RKO (cell line): ENCODE measurements around the gene ANGEL2.
"Not testable (repeated sequence)": the region's sequence is repeated elsewhere in the genome, so short reads cannot be mapped to it uniquely, and the experiment has no call there.

Experiments
- DNase-seq: peaks from one replicate; pipeline ENCODE4 v3.0.0-alpha.2; 2016; ENCODE audit warnings: low spot score

The ANGEL2 gene

DNA sequence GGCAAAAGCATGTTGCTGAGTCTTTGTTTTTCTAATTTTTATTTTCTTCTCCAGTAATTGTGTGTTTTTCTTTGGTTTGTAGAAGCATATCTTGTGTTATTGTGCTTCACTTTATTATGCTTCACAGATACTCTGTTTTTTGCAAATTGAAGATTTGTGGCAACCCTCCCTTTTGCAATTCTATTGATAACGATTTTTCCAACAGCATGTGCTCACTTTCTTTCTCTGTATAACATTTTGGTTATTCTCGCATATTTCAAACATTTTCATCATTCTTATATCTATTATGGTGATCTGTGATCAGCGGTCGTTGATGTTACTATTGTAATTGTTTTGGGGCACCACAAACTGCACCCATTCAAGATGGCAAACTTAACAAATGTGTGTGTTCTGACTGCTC is 3.8 kb upstream of the ANGEL2 start:
- DNase-seq: no peak

DNA sequence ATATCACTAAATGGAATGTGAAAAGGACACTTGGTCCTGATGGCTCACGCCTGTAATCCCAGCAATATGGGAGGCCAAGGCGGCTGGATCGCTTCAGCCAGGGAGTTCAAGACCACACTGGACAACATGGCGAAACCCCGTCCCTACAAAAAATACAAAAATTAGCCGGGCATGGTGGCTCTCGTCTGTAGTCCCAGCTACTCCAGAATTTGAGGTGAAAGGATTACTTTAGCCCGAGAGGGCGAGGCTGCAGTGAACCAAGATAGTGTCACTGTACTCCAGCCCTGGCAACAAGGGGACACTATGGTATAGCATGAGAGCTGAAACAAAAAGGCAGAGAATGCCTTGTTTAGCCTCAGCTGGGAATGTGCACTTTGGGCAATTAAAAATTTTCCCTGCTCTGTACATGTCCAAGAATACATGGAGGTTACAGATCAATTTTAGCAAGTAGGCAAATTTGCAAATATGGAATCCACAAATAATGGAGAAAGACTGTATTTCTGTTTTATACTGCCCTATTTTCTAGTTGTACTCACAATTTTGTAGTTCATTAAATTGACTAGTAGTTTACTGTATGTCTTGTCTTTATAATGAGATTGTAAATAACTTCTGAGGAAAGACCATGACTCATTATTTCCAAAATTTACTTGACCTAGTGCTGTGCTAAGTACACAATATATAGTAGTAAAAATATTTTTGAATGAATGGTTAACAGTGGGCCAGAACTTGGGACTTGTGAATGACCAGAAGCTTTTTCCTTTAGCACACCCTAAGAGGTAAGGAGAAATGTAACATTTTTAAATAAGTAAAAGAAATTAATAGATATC is 2.0 kb upstream of the ANGEL2 start:
- no peak for DNase-seq

DNA sequence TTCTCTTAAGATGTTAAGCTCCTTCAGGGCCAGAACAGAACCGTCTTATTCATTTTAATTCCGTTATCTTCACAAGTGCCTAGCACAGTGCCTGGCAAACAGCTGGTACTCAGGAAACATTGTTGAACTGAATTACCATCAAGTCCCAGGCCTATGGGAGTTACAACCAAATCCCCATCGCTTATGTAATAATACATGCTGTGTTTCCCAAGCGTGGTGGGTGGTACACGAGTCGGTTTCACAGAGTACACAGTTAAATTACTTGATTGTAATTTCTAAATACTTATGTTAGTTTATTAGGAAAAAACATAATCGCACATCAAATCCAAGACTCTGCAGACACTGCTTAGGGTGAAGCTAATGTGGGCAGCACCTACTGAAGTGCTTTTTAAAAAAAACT is 1.0 kb downstream of the ANGEL2 start:
- DNase-seq: peak; percentile 49

DNA sequence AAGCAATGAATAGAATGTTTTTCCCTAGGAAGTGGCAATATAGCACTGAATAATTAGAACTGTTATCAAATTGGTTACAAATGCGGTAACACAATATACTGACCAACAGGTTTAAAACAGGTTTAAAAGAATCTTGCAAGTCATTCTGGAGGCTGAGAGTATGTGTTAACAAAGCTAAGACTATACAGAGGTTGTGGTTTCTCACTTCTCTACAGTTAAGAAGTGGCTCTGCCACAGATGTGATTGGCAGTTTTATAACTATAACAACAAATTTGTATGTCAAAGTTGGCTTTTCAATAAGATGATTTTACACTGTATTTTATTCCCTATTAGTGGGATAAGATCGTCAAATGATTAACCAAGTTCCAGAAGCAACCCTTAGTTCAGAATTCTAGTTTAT is 7.1 kb downstream of the ANGEL2 start:
- no peak for DNase-seq

DNA sequence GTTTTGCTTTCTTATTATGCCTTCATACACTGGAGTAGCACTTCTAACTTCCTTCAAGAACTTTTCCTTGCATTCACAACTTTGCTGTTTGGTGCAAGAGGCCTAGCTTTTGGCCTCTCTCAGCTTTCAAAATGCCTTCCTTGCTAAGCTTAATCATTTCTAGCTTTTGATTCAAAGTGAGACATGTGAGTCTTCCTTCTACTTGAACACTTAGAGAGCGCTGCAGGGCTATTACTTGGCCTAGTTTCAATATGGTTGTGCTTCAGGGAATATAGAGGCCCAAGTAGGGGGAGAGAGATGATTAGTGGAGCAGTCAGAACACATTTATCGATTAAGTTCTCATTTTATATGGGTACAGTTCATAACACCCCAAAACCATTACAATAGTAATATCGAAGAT is 12.4 kb downstream of the ANGEL2 start:
- no peak for DNase-seq

DNA sequence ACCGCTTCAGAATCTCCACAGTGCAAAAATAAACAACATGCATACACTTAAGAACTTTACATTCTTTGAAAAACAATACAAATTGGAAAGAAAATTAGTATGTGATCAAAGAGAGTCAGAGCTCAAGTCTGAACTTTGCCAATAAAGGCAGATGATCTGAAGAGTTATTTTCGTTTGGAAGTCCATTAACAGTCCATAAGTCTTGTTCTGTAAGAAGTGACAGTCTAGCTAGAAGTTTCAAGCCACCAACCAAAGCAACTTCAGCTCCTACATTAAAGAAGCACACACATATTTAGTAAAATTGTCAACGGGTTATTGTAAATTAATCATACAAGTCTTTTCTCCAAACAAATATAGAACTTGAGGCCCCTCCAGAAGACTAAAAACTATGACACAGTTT is 20.7 kb downstream of the ANGEL2 start:
- DNase-seq: no peak

DNA sequence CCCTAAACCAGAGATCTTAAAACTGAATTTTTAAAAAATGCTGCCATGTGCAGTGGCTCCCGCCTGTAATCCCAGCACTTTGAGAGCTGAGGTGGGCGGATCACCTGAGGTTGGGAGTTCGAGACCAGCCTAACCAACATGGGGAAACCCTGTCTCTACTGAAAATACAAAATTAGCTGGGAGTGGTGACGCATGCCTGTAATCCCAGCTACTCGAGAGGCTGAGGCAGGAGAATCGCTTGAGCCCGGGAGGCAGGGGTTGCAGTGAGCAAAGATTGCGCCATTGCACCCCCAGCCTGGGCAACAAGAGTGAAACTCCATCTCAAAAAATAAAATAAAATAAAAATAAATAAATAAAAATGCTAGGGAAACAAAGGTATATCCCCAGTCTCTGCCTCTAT is 21.7 kb downstream of the ANGEL2 start:
- DNase-seq: not testable (repeated sequence)

DNA sequence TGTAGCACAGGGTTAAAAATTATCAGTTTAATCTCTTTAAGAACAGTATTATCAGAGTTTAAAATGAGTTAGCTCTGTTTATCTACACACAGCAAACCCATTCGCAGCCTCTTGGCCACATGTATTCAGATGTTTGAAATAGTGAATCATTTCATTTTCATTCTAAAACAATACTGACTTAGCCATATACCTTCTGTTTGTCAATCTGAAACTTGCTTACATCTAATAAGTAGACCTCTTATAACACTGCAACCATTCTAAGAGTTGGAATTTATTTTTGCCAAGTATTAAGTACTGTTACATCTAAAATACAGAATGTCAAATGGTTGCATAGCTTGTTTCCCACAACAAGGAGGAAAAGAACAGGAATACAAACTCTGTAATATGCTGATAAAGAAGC is 25.4 kb downstream of the ANGEL2 start:
- DNase-seq: no peak

DNA sequence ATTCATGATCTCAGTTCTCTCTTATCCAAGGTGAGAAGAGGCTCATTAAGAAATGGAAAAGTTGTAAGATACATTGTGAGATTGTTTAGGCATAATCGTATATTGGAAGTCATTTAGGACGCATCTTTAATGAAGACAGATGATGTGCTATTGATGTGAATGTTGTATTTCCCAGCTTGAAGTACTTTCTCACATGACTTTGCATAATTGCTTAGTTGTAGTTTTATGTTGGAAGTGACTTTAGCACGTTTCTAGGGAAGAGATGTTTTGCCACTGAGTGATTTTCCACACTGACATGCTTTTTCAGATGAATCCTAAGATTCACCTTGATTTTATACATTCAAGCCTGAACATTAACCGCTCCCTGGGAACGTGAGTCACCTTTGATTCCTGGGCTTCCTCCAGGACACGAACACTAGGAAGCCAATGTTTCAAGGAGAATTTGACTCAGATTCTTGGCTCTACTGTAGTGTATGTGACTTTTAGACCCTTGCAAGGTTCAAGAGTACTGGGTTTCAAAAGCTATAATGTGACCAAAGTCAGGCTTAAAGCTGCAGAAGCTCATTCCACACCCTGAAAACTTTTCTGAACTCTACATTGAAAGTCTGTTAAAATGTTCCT is 27.9 kb downstream of the ANGEL2 start:
- no peak for DNase-seq

DNA sequence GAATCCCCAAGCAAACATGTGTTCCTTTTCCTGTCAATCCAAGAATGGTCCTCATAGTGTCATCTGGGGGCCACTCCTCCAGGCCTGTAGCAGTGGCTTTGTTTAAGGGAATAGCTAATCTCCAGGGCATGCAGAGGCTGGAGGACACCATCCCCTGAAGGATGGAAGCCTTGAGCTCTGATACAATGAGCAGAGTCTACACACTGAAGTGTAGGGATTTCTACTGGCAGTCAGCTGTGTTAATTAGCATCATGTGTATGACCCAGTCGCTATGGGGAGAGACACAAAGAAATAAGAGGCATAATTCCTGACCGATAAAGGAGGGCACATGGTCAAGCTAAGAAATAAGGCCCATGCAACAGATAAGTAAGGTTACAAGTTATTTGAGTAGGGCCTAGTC is 29.1 kb downstream of the ANGEL2 start:
- no peak for DNase-seq

DNA sequence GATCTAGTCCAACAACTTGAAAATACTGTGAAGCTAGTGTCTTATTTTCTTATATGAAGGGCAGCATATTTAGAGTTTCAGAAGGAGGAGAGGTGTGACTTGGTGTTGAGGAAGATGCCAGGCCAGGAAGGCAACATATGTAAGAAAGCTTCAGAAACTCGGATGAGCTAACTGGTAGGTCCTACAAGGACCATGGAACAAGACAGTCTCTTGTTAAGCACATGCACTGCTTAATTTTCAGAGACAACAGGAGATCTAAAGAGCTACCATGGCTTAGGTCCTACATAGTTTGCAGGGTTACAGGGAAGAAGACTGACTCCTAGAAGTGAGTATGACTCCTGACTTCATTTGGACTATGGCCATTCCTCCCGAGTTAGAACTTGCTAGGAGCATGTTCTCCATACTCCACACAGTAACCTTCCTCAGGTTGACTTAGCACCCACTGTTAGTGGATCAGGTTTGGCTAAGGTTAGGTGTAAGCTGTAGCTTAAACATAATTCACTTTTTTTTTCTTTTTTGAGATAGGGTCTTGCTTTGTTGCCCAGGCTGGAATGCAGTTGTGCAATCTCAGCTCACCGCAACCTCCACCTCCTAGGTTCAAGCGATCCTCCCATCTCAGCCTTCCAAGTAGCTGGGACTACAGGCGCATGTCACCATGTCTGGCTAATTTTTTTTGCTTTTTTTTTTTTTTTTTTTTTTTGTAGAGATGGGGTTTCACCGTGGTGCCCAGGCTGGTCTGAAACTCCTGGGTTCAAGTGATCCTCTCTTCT is 31.0 kb downstream of the ANGEL2 start:
- DNase-seq: no peak

DNA sequence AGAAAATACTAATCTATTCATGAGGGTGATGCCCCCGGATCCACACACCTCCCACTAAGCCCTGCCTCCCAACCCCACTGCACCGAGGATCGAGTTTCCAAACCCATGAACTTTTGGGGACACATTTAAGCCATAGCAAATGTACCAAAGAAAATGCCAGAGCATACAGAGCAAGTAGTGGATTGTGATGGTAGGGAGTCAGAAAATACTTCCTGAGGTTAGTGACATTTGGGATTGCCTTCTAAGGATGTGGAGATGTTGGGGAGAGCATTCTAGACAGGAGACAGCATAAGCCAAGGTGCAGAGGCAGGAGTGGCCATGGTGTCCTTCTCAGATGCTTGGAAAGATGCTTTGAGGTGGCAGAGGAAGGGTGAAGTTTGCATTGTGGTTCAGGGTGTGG is 32.2 kb downstream of the ANGEL2 start:
- DNase-seq: no peak

DNA sequence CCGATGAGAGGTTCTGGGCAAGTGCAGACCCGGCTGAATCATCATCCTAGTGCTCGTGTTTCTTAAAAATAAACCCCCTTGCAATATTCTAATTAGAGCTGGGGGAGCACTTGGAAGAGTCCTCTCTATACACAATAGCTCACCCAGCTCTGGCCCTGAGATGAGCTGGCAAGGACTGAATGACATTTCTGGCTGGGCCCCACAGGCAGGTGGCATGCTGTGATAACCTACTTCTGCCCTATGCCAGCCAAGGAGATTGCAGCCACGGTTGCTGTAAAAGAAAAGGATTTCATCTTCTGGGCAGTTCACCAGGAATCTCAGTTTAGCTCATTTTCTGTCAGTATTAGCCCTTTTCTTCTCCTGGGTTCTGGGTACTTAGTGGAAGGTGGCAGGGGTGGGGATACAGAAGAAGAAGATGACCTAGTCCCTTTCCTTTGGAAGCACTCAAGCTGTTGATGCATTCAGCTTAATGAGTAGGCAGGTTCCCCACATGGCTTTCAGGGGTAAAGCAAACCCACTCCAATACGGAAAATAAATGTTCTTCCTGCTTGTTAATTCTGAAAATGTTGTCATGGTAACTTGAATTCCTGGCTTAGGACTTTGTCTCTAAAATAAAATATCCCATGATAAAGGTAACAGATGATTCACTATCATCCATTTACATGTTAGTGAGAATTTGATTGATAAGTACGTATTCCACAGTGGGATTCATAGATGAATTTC is 33.1 kb downstream of the ANGEL2 start:
- no peak for DNase-seq

DNA sequence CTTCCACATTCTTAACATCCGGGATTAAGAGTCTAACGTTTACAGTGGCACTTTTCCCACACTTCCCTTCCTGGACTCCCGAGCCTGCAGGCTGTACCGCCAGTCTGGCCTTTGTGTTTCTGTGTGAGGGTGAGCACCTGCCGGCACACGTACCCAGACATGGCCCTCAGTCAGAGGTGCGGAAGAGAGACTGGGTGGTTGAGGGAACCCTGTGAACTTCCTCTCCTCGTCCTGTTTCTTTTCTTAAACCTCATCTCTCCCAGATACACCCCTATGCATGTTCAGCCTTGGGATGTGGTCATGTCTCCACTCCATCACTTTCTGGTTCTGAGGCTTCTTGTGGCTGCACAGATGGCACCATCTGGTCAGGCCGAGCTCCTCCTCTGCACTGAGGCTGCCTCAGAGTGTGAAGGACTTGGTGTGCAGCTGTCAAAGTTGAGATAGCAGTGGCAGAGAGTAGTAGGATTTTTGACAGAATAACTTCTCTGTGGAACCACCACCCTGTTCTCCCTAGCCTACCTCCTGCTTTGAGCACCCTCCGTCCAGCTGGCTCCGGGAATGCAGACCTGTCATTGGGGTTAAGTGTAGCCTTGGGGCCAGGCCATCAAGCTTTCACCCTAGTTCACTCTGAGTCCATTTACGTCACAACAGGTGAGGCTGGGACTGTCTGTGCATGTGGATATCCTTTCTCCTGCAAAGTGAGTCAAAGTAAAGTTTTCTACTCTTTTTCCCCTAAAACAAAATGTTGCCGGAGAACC is 33.9 kb downstream of the ANGEL2 start:
- no peak for DNase-seq

DNA sequence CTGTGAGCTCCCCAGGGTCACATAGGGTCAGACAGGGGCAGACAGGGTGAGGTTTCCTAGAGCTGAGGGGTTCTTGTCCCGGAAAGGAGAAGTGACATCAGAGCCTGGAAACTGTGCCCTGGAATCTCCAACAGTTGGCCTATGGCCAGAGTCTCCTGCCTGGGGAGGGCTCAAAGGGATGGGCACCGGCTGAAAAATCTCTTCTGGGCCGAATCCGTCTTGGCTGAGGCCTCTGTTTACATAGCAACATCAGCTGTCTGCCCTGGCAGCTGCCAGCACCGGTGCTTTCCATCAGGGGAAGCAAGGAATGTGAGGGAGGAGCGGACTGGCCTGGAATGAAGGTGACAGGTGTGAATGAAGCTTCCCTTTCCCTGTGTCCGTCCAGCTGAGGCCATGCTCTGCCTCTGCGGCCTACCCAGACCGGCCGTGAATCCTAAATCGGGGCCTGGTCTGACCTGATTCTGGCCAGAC is 34.6 kb downstream of the ANGEL2 start:
- DNase-seq: no peak

DNA sequence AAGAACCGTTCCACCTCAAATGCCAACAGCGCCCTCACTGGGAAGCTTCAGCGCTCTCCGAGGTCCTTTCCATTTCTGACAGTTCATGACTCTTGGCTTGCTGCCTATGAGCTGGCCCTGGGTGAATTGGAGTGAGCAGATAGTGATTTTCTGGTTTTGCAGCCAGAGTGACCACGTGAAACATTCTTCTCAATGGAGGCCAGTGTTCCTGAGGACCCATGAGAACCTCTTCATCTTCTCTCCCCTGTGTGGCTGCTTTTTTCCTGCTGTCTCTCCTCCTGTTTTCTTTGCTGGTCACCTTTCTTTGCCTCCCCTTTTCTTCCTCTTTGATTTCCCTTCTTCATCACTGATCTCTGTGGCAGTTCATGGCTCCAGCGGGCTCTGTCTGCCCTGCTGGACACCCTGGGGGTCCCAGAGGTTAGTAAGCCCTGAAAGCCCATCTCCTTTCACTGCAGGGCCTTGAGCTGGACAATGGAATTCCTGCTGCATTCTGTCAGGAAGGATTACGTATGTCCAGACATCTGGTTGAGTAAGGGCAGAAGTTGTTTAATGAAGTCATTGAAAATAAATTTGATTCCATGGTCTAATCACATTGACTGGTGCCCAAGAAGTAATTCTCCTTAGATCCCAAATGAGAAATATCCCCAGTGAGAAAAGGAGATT is 35.4 kb downstream of the ANGEL2 start:
- DNase-seq: no peak

DNA sequence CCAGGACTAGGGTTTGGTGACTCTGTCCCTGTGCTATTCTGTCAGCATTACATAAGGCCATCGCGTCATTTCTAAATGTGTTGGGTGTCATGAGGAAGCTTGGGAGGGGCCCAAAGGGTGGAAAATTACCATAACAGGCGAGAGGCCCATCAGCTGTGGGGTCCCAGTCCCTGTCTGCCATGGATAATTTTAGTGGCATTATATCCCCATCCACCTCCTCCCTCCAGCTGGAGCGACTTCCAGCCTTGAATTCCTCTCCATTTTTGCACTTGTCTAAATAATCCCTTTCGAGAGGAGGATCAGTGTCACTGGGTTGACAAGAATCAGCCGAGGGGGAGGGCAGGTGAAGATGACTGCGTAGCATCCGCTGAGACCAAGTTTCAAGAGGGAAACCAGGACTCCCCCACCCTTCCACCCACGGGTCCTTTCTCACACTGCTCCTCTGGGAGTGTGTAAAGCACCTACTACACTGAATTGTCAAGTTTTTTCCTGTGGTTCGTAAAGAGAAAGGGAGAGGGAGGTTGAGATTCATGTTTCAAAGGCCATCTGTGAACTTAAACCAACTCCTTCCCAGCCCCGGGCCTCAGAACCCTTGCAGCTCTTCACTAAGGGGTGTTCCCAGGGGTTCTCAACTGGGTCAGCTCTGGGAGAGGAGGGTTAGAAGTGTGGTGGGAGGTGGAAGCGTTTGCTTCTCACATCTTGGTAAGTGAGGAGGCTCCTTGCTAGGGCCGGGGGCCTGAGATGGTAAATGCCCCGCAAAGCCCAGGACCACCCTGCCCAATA is 36.1 kb downstream of the ANGEL2 start:
- DNase-seq: no peak

DNA sequence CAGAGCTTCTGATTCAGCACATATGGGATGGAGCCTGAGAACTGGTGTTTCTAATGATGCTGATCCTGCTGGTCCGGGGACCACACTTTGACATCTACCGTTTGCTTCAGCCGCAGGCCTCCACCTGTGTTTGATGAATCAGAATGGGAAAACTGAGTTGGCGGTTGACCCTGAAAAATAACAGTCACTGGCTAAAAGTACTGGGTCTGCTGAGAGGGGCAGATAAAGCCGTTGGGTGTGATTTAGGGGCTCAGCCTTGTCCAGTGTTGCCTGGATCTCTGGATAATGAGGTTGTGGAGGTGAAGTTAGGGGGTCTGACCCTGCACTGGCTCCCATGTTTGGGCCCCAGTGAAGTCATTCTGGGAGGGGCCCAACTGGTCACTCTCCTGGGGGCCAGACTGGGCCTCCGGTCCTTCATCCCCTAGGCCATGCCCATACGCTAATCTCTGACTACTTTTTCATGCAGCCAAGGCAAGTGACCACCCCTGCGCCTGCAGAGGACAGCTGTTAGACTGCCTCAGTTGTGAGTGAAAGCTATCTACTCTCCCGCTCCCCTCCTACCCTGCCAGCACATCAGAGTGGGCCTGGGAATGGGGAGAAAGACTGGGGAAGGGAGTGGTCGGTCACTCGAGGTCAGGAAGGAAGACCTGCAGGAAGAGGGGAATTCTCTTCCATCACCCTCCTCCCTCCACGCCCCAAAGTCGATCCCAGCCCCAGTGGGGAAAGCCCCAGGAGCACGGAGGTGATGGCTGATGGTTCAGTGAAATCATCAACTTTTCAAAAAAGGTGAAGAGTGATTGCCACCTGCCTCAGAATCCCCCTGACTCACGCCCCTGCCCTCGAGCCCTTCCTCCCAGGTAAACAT is 37.7 kb downstream of the ANGEL2 start:
- no peak for DNase-seq

DNA sequence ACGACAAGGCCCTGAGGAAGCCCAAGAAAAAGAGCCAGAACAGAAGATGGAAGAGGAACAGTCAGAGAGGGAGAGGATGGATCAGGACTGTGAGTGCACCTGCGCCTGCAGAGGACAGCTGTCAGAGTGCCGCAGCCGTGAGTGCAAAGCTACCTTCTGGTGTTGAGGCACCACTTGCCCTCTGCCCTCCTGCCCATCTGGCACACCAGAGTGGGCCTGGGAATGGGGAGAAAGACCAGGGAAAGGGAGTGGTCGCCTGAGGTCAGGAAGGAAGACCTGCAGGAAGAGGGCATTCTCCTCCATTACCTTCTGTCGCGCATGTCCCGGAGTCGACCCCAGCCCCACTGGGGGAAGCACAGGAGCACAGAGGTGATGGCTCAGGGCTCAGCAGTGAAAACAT is 39.1 kb downstream of the ANGEL2 start:
- no peak for DNase-seq
